H1 (cell line): Measurements from ENCODE around the gene C5orf15. TPM values are rescaled to one million over a fixed set of nuclear protein-coding genes. Genes with fewer than 3 reads are reported as not detected.

Experiments
- KDM5A ChIP-seq: fragments of 200-600 bp; IDR thresholded peaks from 2 replicates; pipeline ENCODE4 v1.7.1; 2012; ENCODE audit warnings: mild to moderate bottlenecking, low read length, inconsistent platforms, mixed read lengths
- MAFK ChIP-seq: IDR thresholded peaks from 2 replicates; pipeline ENCODE4 v1.6.1; 2012; ENCODE audit warnings: low read depth, mild to moderate bottlenecking, improper control_type of control experiment, low read length
- NRF1 ChIP-seq: IDR thresholded peaks from 2 replicates; pipeline ENCODE4 v1.6.1; 2011; ENCODE audit warnings: mild to moderate bottlenecking, low read depth, low read length, improper control_type of control experiment
- RBBP5 ChIP-seq: IDR thresholded peaks from 2 replicates; pipeline ENCODE4 v1.7.1; 2012; ENCODE audit warnings: low read depth, mild to moderate bottlenecking, inconsistent platforms, low read length, moderate library complexity, borderline replicate concordance
- polyA plus RNA-seq, 7 experiments: library from polyadenylated mRNA; depleted of rRNA in 3 of 7; stranded (reverse) in 5 of 7; unstranded in 2 of 7; fragments of >200 nt in 5 of 7; fragments of 200-250 nt in 2 of 7; gene quantifications; 1 replicate in 5 of 7; 2 replicates in 1 of 7; 4 replicates in 1 of 7; pipeline versions ENCODE4 v1.2.1 to v1.2.3, GENCODE V29; 2011 to 2013; ENCODE audit warnings: missing spikeins in 2 of 7, mixed read lengths in 2 of 7
- total RNA-seq: library from RNA; stranded (reverse); fragmentation: NEBNext Ultra II Directional; extraction: Animal tissue kit (Norgen Biotek cat#: 25700); gene quantifications from 2 replicates; pipeline ENCODE4 v1.2.1, GENCODE V29; 2021
- TF ChIP-seq, protein P1 (sequence below), 3 experiments: IDR thresholded peaks; 1 replicate in 2 of 3; 2 replicates in 1 of 3; pipeline versions ENCODE4 v1.5.1 to v1.6.1; 2011; ENCODE audit warnings: low read length in 3 of 3, mild to moderate bottlenecking in 3 of 3, inconsistent platforms in 2 of 3, low read depth in 1 of 3, moderate library complexity in 1 of 3; ENCODE audit not compliant: insufficient read depth in 1 of 3; ENCODE audit errors: control extremely low read depth in 1 of 3

C5orf15 gene
- total and polyA plus RNA-seq, 2 of the 8 experiments (the other 6 are each of a cell fraction or from before 2014, with no cell fraction given), result 31.7 to 39.3 TPM

DNA sequence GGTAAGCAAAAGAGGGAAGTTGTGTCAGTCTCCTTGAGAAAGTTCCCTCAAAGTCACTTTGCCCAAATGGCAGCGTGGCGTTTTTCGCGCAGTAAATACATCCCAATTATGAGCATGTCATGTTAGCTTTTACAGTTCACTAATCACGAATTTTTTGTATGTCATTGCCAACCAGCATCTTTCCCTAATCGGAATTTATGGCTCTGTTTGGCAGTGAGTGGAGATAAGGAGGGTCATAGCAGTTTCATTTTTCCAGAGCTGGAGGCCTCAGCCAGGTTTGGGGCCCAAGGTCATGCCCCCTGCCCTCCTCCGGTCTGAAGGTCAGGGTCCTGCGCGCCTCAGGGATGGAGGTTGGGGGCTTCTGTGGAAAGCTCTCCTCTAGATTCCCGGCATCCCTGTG, 50.1 kb downstream of the C5orf15 start (continued):
- TF ChIP-seq, protein P1, sequence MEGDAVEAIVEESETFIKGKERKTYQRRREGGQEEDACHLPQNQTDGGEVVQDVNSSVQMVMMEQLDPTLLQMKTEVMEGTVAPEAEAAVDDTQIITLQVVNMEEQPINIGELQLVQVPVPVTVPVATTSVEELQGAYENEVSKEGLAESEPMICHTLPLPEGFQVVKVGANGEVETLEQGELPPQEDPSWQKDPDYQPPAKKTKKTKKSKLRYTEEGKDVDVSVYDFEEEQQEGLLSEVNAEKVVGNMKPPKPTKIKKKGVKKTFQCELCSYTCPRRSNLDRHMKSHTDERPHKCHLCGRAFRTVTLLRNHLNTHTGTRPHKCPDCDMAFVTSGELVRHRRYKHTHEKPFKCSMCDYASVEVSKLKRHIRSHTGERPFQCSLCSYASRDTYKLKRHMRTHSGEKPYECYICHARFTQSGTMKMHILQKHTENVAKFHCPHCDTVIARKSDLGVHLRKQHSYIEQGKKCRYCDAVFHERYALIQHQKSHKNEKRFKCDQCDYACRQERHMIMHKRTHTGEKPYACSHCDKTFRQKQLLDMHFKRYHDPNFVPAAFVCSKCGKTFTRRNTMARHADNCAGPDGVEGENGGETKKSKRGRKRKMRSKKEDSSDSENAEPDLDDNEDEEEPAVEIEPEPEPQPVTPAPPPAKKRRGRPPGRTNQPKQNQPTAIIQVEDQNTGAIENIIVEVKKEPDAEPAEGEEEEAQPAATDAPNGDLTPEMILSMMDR (IDR thresholded peaks at IDR 0.05; ENCODE audit: control extremely low read depth in 1 of 3, insufficient read depth in 1 of 3, low read depth in 1 of 3, low read length in 3 of 3), result no peak
- TF ChIP-seq KDM5A (no peak), RBBP5 (no peak), NRF1 (no peak), MAFK (no peak)
